D721Med (cell line): ENCODE results near the gene TENT5C.

Experiments
- DNase-seq: peaks from one replicate; pipeline ENCODE4 v3.0.0; 2011; ENCODE audit warnings: low spot score; ENCODE audit not compliant: insufficient read length
- FAIRE-seq: peaks from 2 replicates; lab custom pipeline; 2011; peaks lifted over from hg19 to GRCh38; lab: Jason Lieb, UNC
- CTCF ChIP-seq: IDR thresholded peaks from 2 replicates; pipeline ENCODE4 v1.5.1; 2012; ENCODE audit warnings: mild to moderate bottlenecking, control low read depth; ENCODE audit not compliant: insufficient read depth; ENCODE audit errors: missing control alignments

Gene TENT5C

GRCh38 chr1:117578466-117578865, 27.4 kb upstream of the TENT5C start:
- FAIRE-seq, result no peak
- TF ChIP-seq CTCF, result no peak
- DNase-seq, result no peak

GRCh38 chr1:117579221-117579906, 26.5 kb upstream of the TENT5C start:
- TF ChIP-seq CTCF, result no peak
- DNase-seq (no peak), FAIRE-seq (no peak)

GRCh38 chr1:117580436-117580835, 25.4 kb upstream of the TENT5C start:
- FAIRE-seq (no peak), DNase-seq (no peak)

GRCh38 chr1:117580882-117581281, 25.0 kb upstream of the TENT5C start:
- DNase-seq (no peak), FAIRE-seq (no peak)
- TF ChIP-seq CTCF, result no peak

More at GRCh38 chr1:117580436-117580835, 25.4 kb upstream of the TENT5C start:
- TF ChIP-seq CTCF, result no peak

GRCh38 chr1:117581391-117581943, 24.4 kb upstream of the TENT5C start:
- DNase-seq (no peak), FAIRE-seq (no peak)
- TF ChIP-seq CTCF, result no peak

- no peak for DNase-seq
- FAIRE-seq, result no peak
- TF ChIP-seq CTCF, result no peak
Observed at GRCh38 chr1:117582451-117582850, 23.4 kb upstream of the TENT5C start.

GRCh38 chr1:117583247-117583646, 22.6 kb upstream of the TENT5C start:
- FAIRE-seq, result no peak
- TF ChIP-seq CTCF, result no peak
- no peak for DNase-seq
